Peyer's patch (tissue), 4 donors: ENCODE measurements around the gene ST6GAL1.

Experiments
- CTCF ChIP-seq, 6 experiments: fragments of 450-650 bp in 4 of 6; fragments of 200-600 bp in 2 of 6; sonication (generic) in 1 of 6; IDR thresholded peaks; one replicate each; pipeline ENCODE4 v1.5.1; 2017 to 2019; ENCODE audit warnings: antibody characterized with exemption in 6 of 6, mild to moderate bottlenecking in 3 of 6, moderate library complexity in 1 of 6
- POLR2A ChIP-seq, 2 donors: fragments of 450-650 bp; IDR thresholded peaks; one replicate each; pipeline ENCODE4 v1.5.1; 2017; ENCODE audit warnings: antibody characterized with exemption in 2 of 2, mild to moderate bottlenecking in 2 of 2, moderate library complexity in 2 of 2

GRCh38 chr3:186946756-186947375, 16.5 kb downstream of the ST6GAL1 start:
- TF ChIP-seq CTCF (IDR thresholded peaks at IDR 0.05) (no peak), POLR2A (IDR thresholded peaks at IDR 0.05) (no peak)
